GM12801 (cell line): ENCODE measurements around the gene WASF3.

ENCODE experiments used
- CTCF ChIP-seq: IDR thresholded peaks from one replicate; pipeline ENCODE4 v1.5.1; 2011; ENCODE audit warnings: control low read depth; ENCODE audit not compliant: insufficient read length; ENCODE audit errors: extremely low read depth

Gene WASF3

DNA sequence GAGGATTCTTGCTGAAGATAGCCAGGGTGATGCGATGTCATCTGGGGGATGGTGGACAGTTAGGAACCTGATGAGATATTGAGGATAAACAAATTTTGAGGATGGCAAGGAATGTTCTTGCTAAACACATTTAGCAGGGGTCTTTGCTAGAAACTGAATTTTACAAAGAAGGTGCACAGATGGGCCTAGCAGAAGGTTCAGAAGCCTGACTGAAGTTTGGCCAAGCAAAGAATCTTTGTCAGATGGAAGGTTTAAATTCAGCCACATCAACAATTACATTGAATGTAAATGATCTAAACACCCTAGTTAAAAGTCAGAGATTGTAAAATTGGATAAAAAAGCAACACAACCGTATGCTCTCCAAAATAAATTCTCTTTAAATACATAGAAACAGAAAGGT is 68.8 kb downstream of the WASF3 start:
- no peak for TF ChIP-seq CTCF

DNA sequence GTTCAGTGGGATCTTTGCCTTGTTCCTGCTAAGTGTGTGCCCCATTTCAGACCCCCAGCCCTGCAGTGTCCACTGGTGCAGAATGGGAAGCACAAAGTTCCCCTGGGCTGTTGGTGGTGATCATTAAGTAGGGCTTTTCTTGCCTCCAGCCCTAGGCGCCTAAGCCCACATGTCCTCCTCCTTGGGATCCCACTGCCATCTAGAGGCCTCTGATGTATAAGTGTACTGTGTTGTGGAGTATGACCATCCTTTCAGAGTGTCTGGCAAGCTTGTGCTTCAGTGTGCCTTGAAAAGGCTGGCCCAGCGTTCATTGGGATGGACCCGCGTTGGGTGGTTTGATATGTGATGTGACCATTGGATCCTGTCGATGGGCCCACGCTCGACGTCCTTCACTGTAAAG is 71.2 kb downstream of the WASF3 start:
- no peak for TF ChIP-seq CTCF

- TF ChIP-seq CTCF, result no peak
These were observed 71.9 kb downstream of the WASF3 start for GRCh38 chr13:26629260-26629825.

- TF ChIP-seq CTCF, result no peak
These were observed 89.1 kb downstream of the WASF3 start for GRCh38 chr13:26646603-26647002.

DNA sequence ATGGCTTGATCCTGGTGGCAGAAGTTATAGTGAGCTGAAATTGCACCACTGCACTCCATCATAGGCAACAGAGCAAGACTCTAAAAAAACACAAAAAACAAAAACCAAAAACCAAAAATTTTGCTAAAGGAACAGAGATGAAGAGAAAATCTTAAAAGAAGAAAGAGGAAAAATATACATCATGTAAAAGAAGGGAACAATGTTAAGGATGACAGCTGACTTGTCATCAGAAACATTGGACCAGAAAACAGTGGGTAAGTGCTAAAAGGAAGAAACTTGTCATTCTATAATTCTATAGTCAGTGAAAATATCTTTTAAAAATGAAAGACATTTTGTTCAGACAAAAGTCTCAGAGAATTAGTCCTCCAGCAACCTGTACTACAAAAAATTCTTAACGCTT is 93.8 kb downstream of the WASF3 start:
- TF ChIP-seq CTCF, result no peak

DNA sequence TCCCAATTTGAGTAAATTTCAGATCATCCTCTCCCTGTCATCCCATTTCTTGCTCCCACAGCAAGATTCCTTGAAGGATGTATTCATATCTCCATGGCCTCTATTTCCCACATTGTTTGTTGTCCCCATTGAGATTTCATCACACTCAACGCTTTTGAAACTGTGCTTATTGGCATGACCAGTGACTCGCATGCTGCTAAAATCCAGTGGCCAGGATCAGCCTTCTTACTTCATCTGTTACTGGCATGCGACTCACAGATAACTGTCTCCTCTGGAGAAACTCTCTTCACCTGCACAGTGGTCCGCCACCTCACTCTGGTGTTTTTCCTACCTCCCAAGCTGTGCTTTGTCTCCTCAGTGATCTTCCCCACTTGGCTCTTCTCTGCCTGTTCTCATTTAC is 95.8 kb downstream of the WASF3 start:
- no peak for TF ChIP-seq CTCF

DNA sequence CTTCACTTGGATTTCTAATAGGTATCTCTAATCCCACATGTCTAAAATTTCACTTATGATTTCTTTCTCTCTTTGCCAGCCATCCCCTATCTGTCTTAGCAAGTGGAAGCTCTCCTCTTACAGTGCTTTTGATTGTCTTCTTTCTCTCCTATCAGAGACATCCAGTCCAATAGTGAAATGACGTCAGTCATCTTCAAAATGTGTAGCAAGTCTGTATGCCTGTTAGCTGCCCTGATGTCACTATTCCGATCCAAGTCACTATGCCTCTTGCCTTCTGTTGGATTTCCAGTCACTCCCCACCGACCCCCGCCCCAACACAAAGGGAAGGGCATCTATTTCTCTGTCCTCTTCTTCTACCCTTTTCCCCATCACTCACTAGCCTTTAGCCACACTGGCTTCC is 96.4 kb downstream of the WASF3 start:
- TF ChIP-seq CTCF, result no peak

DNA sequence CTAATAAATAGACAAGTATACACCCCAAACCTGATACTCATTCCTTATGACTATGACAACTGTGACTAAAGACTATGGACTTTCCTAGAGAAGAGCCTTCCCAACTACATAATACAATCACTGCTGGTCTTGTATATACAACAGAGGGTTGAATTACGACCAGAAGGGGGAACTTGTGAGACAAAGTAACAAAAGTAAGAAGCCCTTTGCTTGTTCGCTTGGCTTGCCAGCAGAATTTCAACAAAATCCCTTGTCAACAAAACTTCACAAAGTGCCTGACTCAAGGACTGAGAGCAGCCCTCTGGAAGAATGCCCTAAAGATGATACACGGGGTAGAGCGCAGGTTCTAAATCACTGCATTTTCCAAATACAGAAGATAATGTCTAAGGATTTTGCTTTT is 99.4 kb downstream of the WASF3 start:
- no peak for TF ChIP-seq CTCF
